HepG2 (cell line): ENCODE data around the gene C17orf75. TPM values are rescaled to one million over a fixed set of nuclear protein-coding genes. Genes with fewer than 3 reads are reported as not detected.

Experiments used
- CBX5 ChIP-seq: sonication (generic); formaldehyde crosslinking; IDR thresholded peaks from 2 replicates; pipeline ENCODE4 v1.4.0; 2020; ENCODE audit warnings: missing genetic modification reagents, borderline replicate concordance
- CCAR2 ChIP-seq: fragments of 200-400 bp; formaldehyde crosslinking; optimal IDR thresholded peaks from 2 replicates; pipeline ENCODE3; 2018; ENCODE audit warnings: low read depth, mild to moderate bottlenecking, low read length, moderate library complexity
- ELF4 ChIP-seq: sonication (generic); formaldehyde crosslinking; IDR thresholded peaks from 2 replicates; pipeline ENCODE4 v1.5.0; 2020; ENCODE audit warnings: missing genetic modification reagents, mild to moderate bottlenecking, moderate library complexity, borderline replicate concordance
- FOXA1 ChIP-seq, 2 experiments: fragments of 450-650 bp in 1 of 2; sonication (generic) in 1 of 2; formaldehyde crosslinking in 1 of 2; IDR thresholded peaks; 2 replicates each; pipeline versions ENCODE4 v1.4.0 to v1.6.1; 2016 to 2020; ENCODE audit warnings: missing genetic modification reagents in 1 of 2
- HNRNPUL1 ChIP-seq: fragments of 200-400 bp; formaldehyde crosslinking; IDR thresholded peaks from 2 replicates; pipeline ENCODE4 v1.6.1; 2017; ENCODE audit warnings: low read depth, mild to moderate bottlenecking, low read length, moderate library complexity
- MTA3 ChIP-seq: sonication (generic); formaldehyde crosslinking; IDR thresholded peaks from 2 replicates; pipeline ENCODE4 v1.4.0; 2020; ENCODE audit warnings: missing genetic modification reagents
- NONO ChIP-seq, 2 experiments: fragments of 450-650 bp in 1 of 2; sonication (generic) in 1 of 2; formaldehyde crosslinking in 1 of 2; IDR thresholded peaks in 1 of 2; conservative IDR thresholded peaks in 1 of 2; 2 replicates each; pipeline versions ENCODE4 v1.6.1 to v1.8.0; 2017 to 2022; ENCODE audit warnings: mild to moderate bottlenecking in 1 of 2, missing genetic modification reagents in 1 of 2, moderate library complexity in 1 of 2
- ONECUT2 ChIP-seq: sonication (generic); formaldehyde crosslinking; IDR thresholded peaks from 2 replicates; pipeline ENCODE4 v1.4.0; 2020; ENCODE audit warnings: missing genetic modification reagents
- PCBP1 ChIP-seq: fragments of 200-400 bp; formaldehyde crosslinking; IDR thresholded peaks from 2 replicates; pipeline ENCODE4 v1.6.1; 2017; ENCODE audit warnings: mild to moderate bottlenecking, low read depth, low read length, borderline replicate concordance
- POLR2AphosphoS2 ChIP-seq: IDR thresholded peaks from 2 replicates; pipeline ENCODE4 v1.6.1; 2011; ENCODE audit warnings: low read depth, low read length, improper control_type of control experiment
- SIX1 ChIP-seq: sonication (generic); formaldehyde crosslinking; IDR thresholded peaks from 2 replicates; pipeline ENCODE4 v1.4.0; 2020; ENCODE audit warnings: missing genetic modification reagents, borderline replicate concordance
- XBP1 ChIP-seq: sonication (generic); formaldehyde crosslinking; IDR thresholded peaks from 2 replicates; pipeline ENCODE4 v1.5.0; 2020; ENCODE audit warnings: missing genetic modification reagents
- YEATS2 ChIP-seq: sonication (generic); formaldehyde crosslinking; IDR thresholded peaks from 2 replicates; pipeline ENCODE4 v1.4.0; 2020; ENCODE audit warnings: missing genetic modification reagents, borderline replicate concordance
- ZEB1 ChIP-seq: IDR thresholded peaks from 2 replicates; pipeline ENCODE4 v1.6.1; 2012; ENCODE audit warnings: mild to moderate bottlenecking, low read depth, inconsistent platforms; ENCODE audit not compliant: insufficient replicate concordance
- ZNF326 ChIP-seq: sonication (generic); formaldehyde crosslinking; IDR thresholded peaks from 2 replicates; pipeline ENCODE4 v1.4.0; 2020; ENCODE audit warnings: missing genetic modification reagents, borderline replicate concordance
- ZNF512B ChIP-seq: sonication (generic); formaldehyde crosslinking; IDR thresholded peaks from 2 replicates; pipeline ENCODE4 v1.5.1; 2020; ENCODE audit warnings: missing genetic modification reagents, mild to moderate bottlenecking, borderline replicate concordance
- ZNF740 ChIP-seq: sonication (generic); formaldehyde crosslinking; IDR thresholded peaks from 2 replicates; pipeline ENCODE4 v1.4.0; 2020; ENCODE audit warnings: missing genetic modification reagents
- ZNF749 ChIP-seq: sonication (generic); formaldehyde crosslinking; IDR thresholded peaks from 2 replicates; pipeline ENCODE4 v1.8.0; 2022; ENCODE audit warnings: mild to moderate bottlenecking, missing genetic modification reagents, moderate library complexity, borderline replicate concordance
- ZSCAN20 ChIP-seq: sonication (generic); formaldehyde crosslinking; IDR thresholded peaks from 2 replicates; pipeline ENCODE4 v1.4.0; 2020; ENCODE audit warnings: missing genetic modification reagents, mild to moderate bottlenecking, borderline replicate concordance
- polyA plus RNA-seq, 8 experiments: library from polyadenylated mRNA; depleted of rRNA in 3 of 8; stranded (reverse) in 7 of 8; unstranded in 1 of 8; fragments of >200 nt; fragmentation: Illumina TruSeq in 4 of 8; extraction: Trizol in 4 of 8; gene quantifications; 2 replicates each; pipeline versions ENCODE4 v1.2.1 to v1.2.3, GENCODE V29; 2011 to 2016; ENCODE audit warnings: low read depth in 4 of 8, missing spikeins in 1 of 8, mixed read lengths in 1 of 8; ENCODE audit not compliant: insufficient read depth in 1 of 8
- total RNA-seq, 5 experiments: library from RNA; depleted of rRNA; stranded (reverse); fragments of >200 nt; fragmentation: Illumina TruSeq; extraction: Trizol; gene quantifications; 2 replicates each; pipeline ENCODE4 v1.2.3, GENCODE V29; 2016; ENCODE audit warnings: low read depth in 1 of 5
- TF ChIP-seq, protein P1 (sequence below): sonication (generic); formaldehyde crosslinking; conservative IDR thresholded peaks from 2 replicates; pipeline ENCODE4 v1.4.0; 2020; ENCODE audit warnings: missing genetic modification reagents

Gene C17orf75
- total and polyA plus RNA-seq, 2 of the 13 experiments (the other 11 are each of a cell fraction or from before 2014, with no cell fraction given): 16.2 to 33.0 TPM

- TF ChIP-seq XBP1 (CRISPR knock-in tag) (no peak), HNRNPUL1 (no peak), CCAR2 (no peak), MTA3 (CRISPR knock-in tag) (no peak), FOXA1 (IDR thresholded peaks at IDR 0.05) (no peak), FOXA1 (CRISPR knock-in tag; IDR thresholded peaks at IDR 0.05) (no peak), ELF4 (CRISPR knock-in tag) (no peak; the same call in 1 of the 2 replicates), ZNF740 (CRISPR knock-in tag) (no peak), CBX5 (CRISPR knock-in tag) (no peak), ZSCAN20 (no peak), ZNF512B (CRISPR knock-in tag) (no peak), ZEB1 (no peak), ONECUT2 (CRISPR knock-in tag) (no peak; the same call in 1 of the 2 replicates), NONO (IDR thresholded peaks at IDR 0.05) (no peak), NONO (CRISPR knock-in tag; conservative IDR thresholded peaks at IDR 0.05) (peak; percentile 85), PCBP1 (0 out of 2 replicates have a peak, but pooled peaks have one; percentile 42), ZNF749 (no peak), YEATS2 (CRISPR knock-in tag) (peak; percentile 90), ZNF326 (CRISPR knock-in tag) (no peak), POLR2AphosphoS2 (peak; percentile 89; the same call in 1 of the 2 replicates), SIX1 (CRISPR knock-in tag) (no peak)
- TF ChIP-seq, protein P1, sequence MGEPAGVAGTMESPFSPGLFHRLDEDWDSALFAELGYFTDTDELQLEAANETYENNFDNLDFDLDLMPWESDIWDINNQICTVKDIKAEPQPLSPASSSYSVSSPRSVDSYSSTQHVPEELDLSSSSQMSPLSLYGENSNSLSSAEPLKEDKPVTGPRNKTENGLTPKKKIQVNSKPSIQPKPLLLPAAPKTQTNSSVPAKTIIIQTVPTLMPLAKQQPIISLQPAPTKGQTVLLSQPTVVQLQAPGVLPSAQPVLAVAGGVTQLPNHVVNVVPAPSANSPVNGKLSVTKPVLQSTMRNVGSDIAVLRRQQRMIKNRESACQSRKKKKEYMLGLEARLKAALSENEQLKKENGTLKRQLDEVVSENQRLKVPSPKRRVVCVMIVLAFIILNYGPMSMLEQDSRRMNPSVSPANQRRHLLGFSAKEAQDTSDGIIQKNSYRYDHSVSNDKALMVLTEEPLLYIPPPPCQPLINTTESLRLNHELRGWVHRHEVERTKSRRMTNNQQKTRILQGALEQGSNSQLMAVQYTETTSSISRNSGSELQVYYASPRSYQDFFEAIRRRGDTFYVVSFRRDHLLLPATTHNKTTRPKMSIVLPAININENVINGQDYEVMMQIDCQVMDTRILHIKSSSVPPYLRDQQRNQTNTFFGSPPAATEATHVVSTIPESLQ (CRISPR knock-in tag): no peak
These were observed 8.1 kb upstream of the C17orf75 start, which contains the start of gene ZNF207 (continued) for GRCh38 chr17:32349854-32350665.
